MM.1S (cell line): ENCODE data around the gene FBLN1.

Source experiments
- EZH2phosphoT487 ChIP-seq: fragments of 300-600 bp; sonication (generic); IDR thresholded peaks from 2 replicates; pipeline ENCODE4 v1.6.1; 2018; ENCODE audit warnings: antibody characterized with exemption, low read length
- TF ChIP-seq, protein P1 (sequence below): fragments of 300-600 bp; sonication (generic); IDR thresholded peaks from 2 replicates; pipeline ENCODE4 v1.5.1; 2016; ENCODE audit warnings: antibody characterized with exemption, low read length, mixed read lengths

DNA sequence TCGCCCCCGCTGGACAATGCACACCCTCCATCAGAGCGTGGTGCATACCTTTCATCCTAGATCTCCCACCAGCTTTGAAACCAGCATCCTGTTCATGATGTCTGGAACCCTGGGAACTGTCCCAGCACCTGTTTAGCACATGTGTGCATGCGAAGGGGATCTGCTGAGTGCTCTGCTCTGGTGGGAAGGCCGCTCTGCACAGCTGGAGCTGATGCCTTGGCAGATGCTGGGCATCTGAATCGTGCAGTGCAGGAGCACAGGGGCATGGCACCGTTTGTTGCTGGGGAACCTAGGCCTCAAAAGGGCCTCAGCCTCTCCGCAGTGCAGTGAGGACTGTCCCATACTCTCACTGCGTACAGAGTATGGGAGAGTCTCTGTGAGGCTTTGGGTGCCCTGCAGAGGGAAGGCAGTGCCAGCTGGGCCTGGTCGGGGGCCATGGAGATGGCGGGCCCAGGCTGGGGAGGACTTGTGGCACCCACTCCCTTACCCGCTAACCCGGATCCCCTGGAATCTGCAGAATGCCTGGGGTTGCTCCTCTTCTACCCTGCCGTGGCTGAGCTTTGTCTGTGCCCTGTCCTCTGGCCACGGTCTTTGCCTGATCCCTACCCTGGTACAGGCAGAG, 96.0 kb downstream of the FBLN1 start:
- TF ChIP-seq, protein P1, sequence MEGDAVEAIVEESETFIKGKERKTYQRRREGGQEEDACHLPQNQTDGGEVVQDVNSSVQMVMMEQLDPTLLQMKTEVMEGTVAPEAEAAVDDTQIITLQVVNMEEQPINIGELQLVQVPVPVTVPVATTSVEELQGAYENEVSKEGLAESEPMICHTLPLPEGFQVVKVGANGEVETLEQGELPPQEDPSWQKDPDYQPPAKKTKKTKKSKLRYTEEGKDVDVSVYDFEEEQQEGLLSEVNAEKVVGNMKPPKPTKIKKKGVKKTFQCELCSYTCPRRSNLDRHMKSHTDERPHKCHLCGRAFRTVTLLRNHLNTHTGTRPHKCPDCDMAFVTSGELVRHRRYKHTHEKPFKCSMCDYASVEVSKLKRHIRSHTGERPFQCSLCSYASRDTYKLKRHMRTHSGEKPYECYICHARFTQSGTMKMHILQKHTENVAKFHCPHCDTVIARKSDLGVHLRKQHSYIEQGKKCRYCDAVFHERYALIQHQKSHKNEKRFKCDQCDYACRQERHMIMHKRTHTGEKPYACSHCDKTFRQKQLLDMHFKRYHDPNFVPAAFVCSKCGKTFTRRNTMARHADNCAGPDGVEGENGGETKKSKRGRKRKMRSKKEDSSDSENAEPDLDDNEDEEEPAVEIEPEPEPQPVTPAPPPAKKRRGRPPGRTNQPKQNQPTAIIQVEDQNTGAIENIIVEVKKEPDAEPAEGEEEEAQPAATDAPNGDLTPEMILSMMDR, result no peak
- TF ChIP-seq EZH2phosphoT487, result no peak
